Hematopoietic multipotent progenitor cell treated with erythropoietin and hydrocortisone succinate and interleukin-3 and kit ligand, for 8 days (in vitro differentiated cells): ENCODE measurements around the gene PPP4R1.
A peak's percentile ranks its signal among the peaks of the same experiment; 100 is the strongest.
"Not testable (repeated sequence)": the region's sequence is repeated elsewhere in the genome, so short reads cannot be mapped to it uniquely, and the experiment has no call there.

ENCODE experiments used
- DNase-seq: peaks from one replicate; pipeline ENCODE4 v3.0.0-alpha.2; 2015

PPP4R1 gene, protein sequence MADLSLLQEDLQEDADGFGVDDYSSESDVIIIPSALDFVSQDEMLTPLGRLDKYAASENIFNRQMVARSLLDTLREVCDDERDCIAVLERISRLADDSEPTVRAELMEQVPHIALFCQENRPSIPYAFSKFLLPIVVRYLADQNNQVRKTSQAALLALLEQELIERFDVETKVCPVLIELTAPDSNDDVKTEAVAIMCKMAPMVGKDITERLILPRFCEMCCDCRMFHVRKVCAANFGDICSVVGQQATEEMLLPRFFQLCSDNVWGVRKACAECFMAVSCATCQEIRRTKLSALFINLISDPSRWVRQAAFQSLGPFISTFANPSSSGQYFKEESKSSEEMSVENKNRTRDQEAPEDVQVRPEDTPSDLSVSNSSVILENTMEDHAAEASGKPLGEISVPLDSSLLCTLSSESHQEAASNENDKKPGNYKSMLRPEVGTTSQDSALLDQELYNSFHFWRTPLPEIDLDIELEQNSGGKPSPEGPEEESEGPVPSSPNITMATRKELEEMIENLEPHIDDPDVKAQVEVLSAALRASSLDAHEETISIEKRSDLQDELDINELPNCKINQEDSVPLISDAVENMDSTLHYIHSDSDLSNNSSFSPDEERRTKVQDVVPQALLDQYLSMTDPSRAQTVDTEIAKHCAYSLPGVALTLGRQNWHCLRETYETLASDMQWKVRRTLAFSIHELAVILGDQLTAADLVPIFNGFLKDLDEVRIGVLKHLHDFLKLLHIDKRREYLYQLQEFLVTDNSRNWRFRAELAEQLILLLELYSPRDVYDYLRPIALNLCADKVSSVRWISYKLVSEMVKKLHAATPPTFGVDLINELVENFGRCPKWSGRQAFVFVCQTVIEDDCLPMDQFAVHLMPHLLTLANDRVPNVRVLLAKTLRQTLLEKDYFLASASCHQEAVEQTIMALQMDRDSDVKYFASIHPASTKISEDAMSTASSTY

GRCh38 chr18:9614401-9615279, at the start of gene PPP4R1:
TSS of gene PPP4R1 (minus strand) at chr18:9614559. CDS start at chr18:9614484, 75 bp downstream.
- DNase-seq, result peak; percentile 50

GRCh38 chr18:9663377-9663776, 49.0 kb upstream of the PPP4R1 start:
- DNase-seq, result no peak

- DNase-seq, result no peak
Observed at GRCh38 chr18:9661564-9661963, 47.2 kb upstream of the PPP4R1 start.

DNA sequence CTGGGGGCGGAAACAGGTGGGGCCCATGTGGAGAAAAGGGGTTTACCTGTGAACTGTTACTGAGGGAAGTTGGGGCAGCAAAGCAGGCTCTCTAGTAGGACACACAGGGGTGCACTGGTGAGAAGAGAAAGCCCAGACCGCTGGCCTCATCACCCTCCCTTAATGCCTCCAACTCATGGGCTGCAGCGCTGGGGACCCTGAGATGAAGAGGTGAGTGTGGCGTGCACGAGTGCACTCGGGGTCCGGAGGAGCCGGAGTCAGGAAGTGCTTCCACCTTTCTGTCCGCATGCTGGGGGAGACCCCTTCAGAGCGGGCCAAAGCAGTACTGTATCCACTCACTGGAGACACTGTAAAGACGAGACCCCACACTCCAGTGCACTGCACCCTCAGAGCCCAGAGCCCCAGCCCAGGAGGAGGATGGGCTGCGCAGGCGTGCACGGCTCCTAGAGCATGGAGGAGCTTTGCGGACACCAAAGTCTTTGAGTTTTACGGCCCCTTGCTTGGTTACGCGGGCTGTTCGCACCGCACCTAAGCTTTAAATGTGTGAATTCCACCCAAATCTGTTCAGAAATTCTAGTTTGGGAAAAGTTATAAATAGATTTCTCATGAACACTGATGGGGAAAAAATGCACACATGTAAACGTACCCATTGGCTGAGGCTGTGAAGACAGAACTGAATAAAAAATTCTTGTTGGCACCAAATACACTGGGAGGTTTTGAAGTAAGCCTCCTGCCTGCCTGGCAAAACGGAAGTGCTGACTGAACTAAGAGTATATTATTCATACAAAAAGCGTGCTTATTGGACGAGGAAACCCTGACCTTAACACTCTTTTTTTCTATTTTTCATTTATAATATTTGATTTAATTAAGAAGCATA, 45.4 kb upstream of the PPP4R1 start:
- no peak for DNase-seq

GRCh38 chr18:9658087-9658641, 43.8 kb upstream of the PPP4R1 start:
- DNase-seq, result no peak

DNA sequence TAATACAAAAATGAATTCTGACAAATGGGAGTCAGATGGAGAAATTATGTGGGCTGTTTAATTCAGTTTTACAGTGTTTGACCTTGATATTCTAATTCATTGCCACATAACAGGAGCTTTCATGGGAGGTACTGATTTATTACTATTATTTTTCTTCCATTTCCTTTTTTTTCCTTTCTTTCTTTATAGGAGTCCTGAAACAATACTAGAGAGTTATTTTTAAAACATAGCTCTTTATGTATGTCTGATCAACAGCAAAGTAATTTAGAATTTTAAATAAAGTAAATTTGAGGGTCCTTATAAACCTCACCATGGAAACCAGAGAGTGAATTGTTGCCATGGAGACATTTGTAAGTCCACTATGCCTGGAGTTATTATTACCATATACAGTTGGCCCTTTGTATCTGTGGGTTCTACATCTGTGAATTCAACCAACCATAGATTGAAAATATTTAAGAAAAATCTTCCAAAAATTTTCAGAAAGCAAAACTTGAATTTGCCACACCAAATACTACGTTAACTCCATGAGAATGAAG, 40.9 kb upstream of the PPP4R1 start:
- no peak for DNase-seq

DNA sequence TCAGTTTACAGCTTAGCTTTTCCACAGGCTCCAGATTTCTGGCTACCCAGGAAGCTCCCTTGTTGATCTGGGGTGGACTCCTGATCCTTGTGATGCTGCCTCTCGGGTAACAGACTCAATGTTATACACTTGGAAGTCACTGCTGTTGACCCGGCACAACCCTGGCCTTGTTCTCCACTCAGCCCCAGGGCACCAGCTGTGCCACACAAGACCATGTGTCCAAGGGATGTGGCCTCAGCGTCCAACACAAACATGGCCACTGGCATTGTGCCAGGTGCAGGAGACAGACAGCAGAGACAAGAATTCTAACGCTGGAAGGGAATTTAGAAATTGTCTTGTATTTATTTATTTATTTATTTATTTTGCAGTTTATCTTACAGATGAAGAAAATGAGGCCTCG, 39.0 kb upstream of the PPP4R1 start:
- no peak for DNase-seq

DNA sequence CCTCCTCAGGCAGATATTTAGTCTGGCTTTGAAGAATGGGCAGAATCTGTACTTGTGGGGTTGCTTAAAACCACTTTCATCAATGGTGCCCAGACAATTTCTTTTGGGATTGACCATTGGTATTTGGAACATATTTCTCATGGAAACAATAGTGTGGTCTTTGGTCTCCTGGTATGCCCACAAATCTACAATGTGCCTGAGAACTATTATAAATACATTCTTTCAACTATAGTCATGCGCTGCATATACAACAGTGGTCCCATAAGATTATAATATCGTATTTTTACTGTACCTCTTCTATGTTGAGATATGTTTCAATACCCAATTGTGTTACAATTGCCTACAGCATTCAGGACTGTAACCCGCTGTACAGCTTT, 34.8 kb upstream of the PPP4R1 start:
- DNase-seq, result no peak

GRCh38 chr18:9648431-9649163, 34.2 kb upstream of the PPP4R1 start:
- DNase-seq, result no peak

GRCh38 chr18:9647496-9648323, 33.4 kb upstream of the PPP4R1 start:
- no peak for DNase-seq

DNA sequence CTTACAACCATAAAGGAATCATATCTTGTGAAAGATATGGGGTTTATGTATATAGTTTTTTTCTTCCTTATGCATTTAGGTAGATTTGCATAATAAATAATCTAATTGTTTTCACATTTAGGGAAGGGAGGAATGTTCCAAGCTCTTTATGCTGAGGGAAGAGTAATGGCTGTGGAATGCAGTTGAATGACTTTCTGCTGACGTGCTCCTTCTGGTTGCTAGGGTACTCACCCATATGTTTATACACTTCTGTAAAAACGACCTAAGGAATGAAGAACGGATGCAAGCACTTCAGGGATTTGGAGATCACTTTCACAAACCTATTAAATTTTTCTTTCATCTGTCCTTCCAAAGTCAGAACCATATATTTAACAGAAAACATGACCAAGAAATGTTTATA, 29.2 kb upstream of the PPP4R1 start:
- DNase-seq, result no peak

DNA sequence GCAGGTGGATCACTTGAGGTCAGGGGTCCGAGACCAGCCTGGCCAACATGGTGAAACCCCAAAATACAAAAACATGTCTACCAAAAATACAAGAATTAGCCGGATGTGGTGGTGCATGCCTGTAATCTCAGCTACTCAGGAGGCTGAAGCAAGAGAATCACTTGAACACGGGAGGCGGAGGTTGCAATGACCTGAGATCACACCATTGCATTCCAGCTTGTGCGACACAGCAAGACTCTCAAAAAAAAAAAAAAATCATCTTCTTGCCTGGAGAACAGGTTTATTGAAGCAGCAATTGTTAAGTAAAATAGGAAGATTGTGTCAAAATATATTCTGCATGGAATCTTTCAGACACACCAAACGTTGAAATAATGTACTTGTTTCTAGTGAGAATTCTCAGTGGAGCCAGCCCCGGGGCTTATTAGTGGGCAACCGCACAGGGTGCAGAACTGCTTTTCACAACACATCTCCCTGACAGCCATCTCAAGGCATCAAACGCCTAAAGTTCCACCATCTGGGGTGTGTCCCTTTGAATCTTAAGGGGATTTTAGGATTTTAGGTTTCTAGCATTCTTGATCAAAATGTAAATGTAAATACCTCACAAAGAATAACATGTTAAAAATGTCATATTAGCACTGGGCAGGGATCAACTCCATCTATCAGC, 28.6 kb upstream of the PPP4R1 start:
- DNase-seq, result no peak

GRCh38 chr18:9641081-9641480, 26.7 kb upstream of the PPP4R1 start:
- DNase-seq, result not testable (repeated sequence)

GRCh38 chr18:9638886-9639285, 24.5 kb upstream of the PPP4R1 start:
- DNase-seq, result no peak

- no peak for DNase-seq
Observed at GRCh38 chr18:9637036-9637767, 22.8 kb upstream of the PPP4R1 start.

GRCh38 chr18:9634856-9635255, 20.5 kb upstream of the PPP4R1 start:
- DNase-seq, result no peak

GRCh38 chr18:9631814-9632496, 17.6 kb upstream of the PPP4R1 start:
- DNase-seq, result no peak

GRCh38 chr18:9630444-9630843, 16.1 kb upstream of the PPP4R1 start:
- DNase-seq, result no peak
